Fibroblast of the aortic adventitia (primary cell): ENCODE measurements around the gene APCDD1. TPM values are rescaled to one million over a fixed set of nuclear protein-coding genes. Genes with fewer than 3 reads are reported as not detected.
"Not testable (repeated sequence)": the region's sequence is repeated elsewhere in the genome, so short reads cannot be mapped to it uniquely, and the experiment has no call there.

Source experiments
- DNase-seq: peaks from one replicate; pipeline ENCODE4 v3.0.0-alpha.2; 2010; ENCODE audit warnings: low read depth
- H3K4me3 ChIP-seq: 2 replicates; pipeline ENCODE4 v1.5.1; 2011; ENCODE audit warnings: low read depth, mild to moderate bottlenecking, control low read depth, low read length, moderate library complexity
- CTCF ChIP-seq: IDR thresholded peaks from 2 replicates; pipeline ENCODE4 v1.5.1; 2011; ENCODE audit warnings: mild to moderate bottlenecking, low read length, control low read depth, inconsistent platforms; ENCODE audit not compliant: insufficient read depth
- total RNA-seq: library from RNA; depleted of rRNA; stranded (reverse); fragments of >200 nt; gene quantifications from 2 replicates; pipeline ENCODE4 v1.2.3, GENCODE V29; 2012; ENCODE audit warnings: low replicate concordance

APCDD1 gene
- total RNA-seq, 1 donor, result 0.09 TPM

- TF ChIP-seq CTCF, result no peak
- no peak for DNase-seq
- no peak overlapping the region for H3K4me3 ChIP-seq
Observed at GRCh38 chr18:10459587-10459986, 5.2 kb downstream of the APCDD1 start.

- no peak for TF ChIP-seq CTCF
- H3K4me3 ChIP-seq, result no peak overlapping the region
- no peak for DNase-seq
Observed at GRCh38 chr18:10460414-10461018, 6.1 kb downstream of the APCDD1 start.

- TF ChIP-seq CTCF, result no peak
- DNase-seq, result no peak
- H3K4me3 ChIP-seq, result no peak overlapping the region
Observed at GRCh38 chr18:10461989-10462388, 7.6 kb downstream of the APCDD1 start.

GRCh38 chr18:10462597-10462996, 8.2 kb downstream of the APCDD1 start:
- no peak for DNase-seq
- no peak overlapping the region for H3K4me3 ChIP-seq
- no peak for TF ChIP-seq CTCF

GRCh38 chr18:10463096-10463495, 8.7 kb downstream of the APCDD1 start:
- no peak for TF ChIP-seq CTCF
- no peak for DNase-seq
- no peak overlapping the region for H3K4me3 ChIP-seq

- no peak overlapping the region for H3K4me3 ChIP-seq
- no peak for TF ChIP-seq CTCF
- no peak for DNase-seq
Observed at GRCh38 chr18:10463741-10464140, 9.3 kb downstream of the APCDD1 start.

- not testable (repeated sequence) for DNase-seq, H3K4me3 ChIP-seq
Observed at GRCh38 chr18:10464161-10464648, 9.8 kb downstream of the APCDD1 start.
